Measurements from ENCODE around the gene SLC9A3.
A peak's percentile ranks its signal among the peaks of the same experiment; 100 is the strongest.
"Not testable (repeated sequence)": the region's sequence is repeated elsewhere in the genome, so short reads cannot be mapped to it uniquely, and the experiment has no call there.

The SLC9A3 gene

GRCh38 chr5:524973-525761 lies 918 bp upstream of the SLC9A3 start:
- DNase-seq: no peak

- no peak for DNase-seq
Observed at GRCh38 chr5:523441-524222, 617 bp downstream of the SLC9A3 start.

GRCh38 chr5:522899-523440 lies 1.3 kb downstream of the SLC9A3 start:
- no peak for DNase-seq

- no peak for DNase-seq
Observed at GRCh38 chr5:522116-522515, 2.1 kb downstream of the SLC9A3 start.

GRCh38 chr5:521680-522079 lies 2.6 kb downstream of the SLC9A3 start:
- no peak for DNase-seq

- DNase-seq: no peak
Observed at GRCh38 chr5:520850-521226, 3.4 kb downstream of the SLC9A3 start.

- no peak for DNase-seq
Observed at GRCh38 chr5:520196-520849, 3.9 kb downstream of the SLC9A3 start.

- DNase-seq: no peak
Observed at GRCh38 chr5:518721-519120, 5.5 kb downstream of the SLC9A3 start.

- no peak for DNase-seq
Observed at GRCh38 chr5:517535-518100, 6.6 kb downstream of the SLC9A3 start.

- no peak for DNase-seq
Observed at GRCh38 chr5:516980-517379, 7.3 kb downstream of the SLC9A3 start.

GRCh38 chr5:516338-516925 lies 7.8 kb downstream of the SLC9A3 start:
- DNase-seq: no peak

- no peak for DNase-seq
Observed at GRCh38 chr5:515273-515836, 8.9 kb downstream of the SLC9A3 start.

- peak in 1 of 2 donors; percentile 27 for DNase-seq
Observed at GRCh38 chr5:514673-515072, 9.6 kb downstream of the SLC9A3 start.

- DNase-seq: no peak
Observed at GRCh38 chr5:514101-514485, 10.2 kb downstream of the SLC9A3 start.

- peak; percentile 24 to 71 for DNase-seq
Observed at GRCh38 chr5:513216-514100, 10.8 kb downstream of the SLC9A3 start.

- DNase-seq: no peak
Observed at GRCh38 chr5:511476-511875, 12.8 kb downstream of the SLC9A3 start.

GRCh38 chr5:510521-510920 lies 13.7 kb downstream of the SLC9A3 start:
- no peak for DNase-seq

GRCh38 chr5:509611-510185 lies 14.6 kb downstream of the SLC9A3 start:
- no peak for DNase-seq

GRCh38 chr5:507986-508575 lies 16.2 kb downstream of the SLC9A3 start:
- DNase-seq: not testable (repeated sequence)

GRCh38 chr5:505951-506525 lies 18.2 kb downstream of the SLC9A3 start:
- DNase-seq: no peak
